Hepatocyte (in vitro differentiated cells): ENCODE data around the gene SFMBT2. TPM values are rescaled to one million over a fixed set of nuclear protein-coding genes. Genes with fewer than 3 reads are reported as not detected.

ENCODE experiments used
- DNase-seq: peaks from one replicate; pipeline ENCODE4 v3.0.0-alpha.2; 2016; ENCODE audit warnings: low spot score
- H2AFZ ChIP-seq: fragments of 200-600 bp; sonication (generic); 2 replicates; pipeline ENCODE4 v1.6.0; 2016; ENCODE audit warnings: antibody characterized with exemption, mild to moderate bottlenecking
- H3K27ac ChIP-seq: fragments of 200-600 bp; sonication (generic); 2 replicates; pipeline ENCODE4 v1.5.1; 2016; ENCODE audit warnings: mild to moderate bottlenecking
- H3K27me3 ChIP-seq: fragments of 200-600 bp; sonication (generic); 2 replicates; pipeline ENCODE4 v1.6.1; 2016
- H3K36me3 ChIP-seq: fragments of 200-600 bp; sonication (generic); replicated peaks from 2 replicates; pipeline ENCODE4 v1.5.1; 2016; ENCODE audit warnings: low read depth; ENCODE audit not compliant: insufficient read depth
- H3K4me1 ChIP-seq: fragments of 200-600 bp; sonication (generic); 2 replicates; pipeline ENCODE4 v1.5.1; 2016; ENCODE audit warnings: mild to moderate bottlenecking, moderate library complexity; ENCODE audit not compliant: insufficient read depth
- H3K4me2 ChIP-seq: fragments of 200-600 bp; sonication (generic); 2 replicates; pipeline ENCODE4 v1.6.0; 2016
- H3K4me3 ChIP-seq: fragments of 200-600 bp; sonication (generic); 2 replicates; pipeline ENCODE4 v1.5.1; 2016; ENCODE audit warnings: mild to moderate bottlenecking
- H3K79me2 ChIP-seq: fragments of 200-600 bp; sonication (generic); 2 replicates; pipeline ENCODE4 v1.6.0; 2017; ENCODE audit warnings: mild to moderate bottlenecking
- H3K9me2 ChIP-seq: fragments of 200-600 bp; sonication (generic); replicated peaks from 2 replicates; pipeline ENCODE4 v1.6.0; 2017; ENCODE audit warnings: mild to moderate bottlenecking; ENCODE audit not compliant: insufficient read depth
- H3K9me3 ChIP-seq: fragments of 200-600 bp; sonication (generic); 2 replicates; pipeline ENCODE4 v1.5.1; 2016; ENCODE audit warnings: low read depth, mild to moderate bottlenecking
- H4K20me1 ChIP-seq: fragments of 200-600 bp; sonication (generic); 2 replicates; pipeline ENCODE4 v1.6.0; 2016; ENCODE audit warnings: mild to moderate bottlenecking; ENCODE audit not compliant: insufficient read depth, poor library complexity, severe bottlenecking
- EZH2 ChIP-seq: fragments of 200-600 bp; sonication (generic); IDR thresholded peaks from 2 replicates; pipeline ENCODE4 v1.6.1; 2016; ENCODE audit warnings: antibody characterized with exemption, mild to moderate bottlenecking, borderline replicate concordance
- EZH2phosphoT487 ChIP-seq: fragments of 200-600 bp; sonication (generic); IDR thresholded peaks from one replicate; pipeline ENCODE4 v1.6.1; 2018; ENCODE audit warnings: antibody characterized with exemption, mild to moderate bottlenecking, low read depth, moderate library complexity; ENCODE audit not compliant: unreplicated experiment, severe bottlenecking
- WGBS: methylation state at CpG from one replicate; pipeline ENCODE4 v1.1.6; 2016; ENCODE audit warnings: low lambda C conversion rate; ENCODE audit errors: missing lambda C conversion rate; 5-methylcytosine and 5-hydroxymethylcytosine counted together
- polyA plus RNA-seq: library from polyadenylated mRNA; unstranded; fragments of >200 nt; fragmentation: Nextera tagmentation; extraction: Ambion mirVana; gene quantifications from 2 replicates; pipeline ENCODE4 v1.2.1, GENCODE V29; 2016
- small RNA-seq: library from RNA; depleted of rRNA; stranded (forward); fragments of <200 nt; gene quantifications from one replicate; pipeline ENCODE3, GENCODE V24; 2014
- total RNA-seq: library from RNA; depleted of rRNA; stranded (reverse); fragments of >200 nt; gene quantifications from 2 replicates; pipeline ENCODE4 v1.2.3, GENCODE V29; 2014
- TF ChIP-seq, protein P1 (sequence below): fragments of 200-600 bp; sonication (generic); IDR thresholded peaks from 2 replicates; pipeline ENCODE4 v1.5.1; 2016; ENCODE audit warnings: antibody characterized with exemption, mild to moderate bottlenecking; ENCODE audit not compliant: poor library complexity

SFMBT2 gene
- total and polyA plus RNA-seq, 2 experiments from 2014 or later: 1.1 to 3.8 TPM

DNA sequence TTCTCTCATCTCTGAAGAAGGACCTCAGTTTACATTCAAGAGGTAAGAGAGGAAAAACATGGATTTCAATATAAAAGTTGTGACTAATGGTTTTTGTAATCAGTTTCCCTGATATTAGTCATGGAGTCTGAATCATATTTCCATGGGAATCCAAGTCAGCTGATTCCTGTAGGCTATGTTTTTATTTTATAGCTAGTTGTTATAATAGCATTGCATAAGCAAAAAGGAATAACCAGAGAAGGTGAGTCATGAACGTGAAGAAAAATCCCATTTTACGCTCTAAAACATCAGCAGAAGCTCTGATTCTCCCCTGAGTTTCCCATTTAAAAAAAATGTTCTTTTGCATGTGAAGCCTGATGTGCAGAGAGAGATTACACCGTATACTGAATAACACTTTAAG is 299.3 kb downstream of the SFMBT2 start:
- no peak for TF ChIP-seq EZH2phosphoT487
- TF ChIP-seq, protein P1, sequence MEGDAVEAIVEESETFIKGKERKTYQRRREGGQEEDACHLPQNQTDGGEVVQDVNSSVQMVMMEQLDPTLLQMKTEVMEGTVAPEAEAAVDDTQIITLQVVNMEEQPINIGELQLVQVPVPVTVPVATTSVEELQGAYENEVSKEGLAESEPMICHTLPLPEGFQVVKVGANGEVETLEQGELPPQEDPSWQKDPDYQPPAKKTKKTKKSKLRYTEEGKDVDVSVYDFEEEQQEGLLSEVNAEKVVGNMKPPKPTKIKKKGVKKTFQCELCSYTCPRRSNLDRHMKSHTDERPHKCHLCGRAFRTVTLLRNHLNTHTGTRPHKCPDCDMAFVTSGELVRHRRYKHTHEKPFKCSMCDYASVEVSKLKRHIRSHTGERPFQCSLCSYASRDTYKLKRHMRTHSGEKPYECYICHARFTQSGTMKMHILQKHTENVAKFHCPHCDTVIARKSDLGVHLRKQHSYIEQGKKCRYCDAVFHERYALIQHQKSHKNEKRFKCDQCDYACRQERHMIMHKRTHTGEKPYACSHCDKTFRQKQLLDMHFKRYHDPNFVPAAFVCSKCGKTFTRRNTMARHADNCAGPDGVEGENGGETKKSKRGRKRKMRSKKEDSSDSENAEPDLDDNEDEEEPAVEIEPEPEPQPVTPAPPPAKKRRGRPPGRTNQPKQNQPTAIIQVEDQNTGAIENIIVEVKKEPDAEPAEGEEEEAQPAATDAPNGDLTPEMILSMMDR: no peak
- TF ChIP-seq EZH2: no peak
- H3K27me3 ChIP-seq: no peaks in the 10 kb centered on the region
- no peak overlapping the region for H3K27ac ChIP-seq
- WGBS: 82% methylated on average over 3 of the region's 3 CpGs
- no peaks in the 10 kb centered on the region for H3K79me2 ChIP-seq
- H3K4me3 ChIP-seq: no peak overlapping the region
- no peaks in the 10 kb centered on the region for H3K4me1 ChIP-seq
- H3K9me3 ChIP-seq: no peaks in the 10 kb centered on the region
- DNase-seq: no peak
- no peak overlapping the region for H3K4me2 ChIP-seq
- H4K20me1 ChIP-seq: no peaks in the 10 kb centered on the region
- no peak overlapping the region for H2AFZ ChIP-seq
- H3K9me2 ChIP-seq: no peaks in the 10 kb centered on the region
- no peaks in the 10 kb centered on the region for H3K36me3 ChIP-seq

DNA sequence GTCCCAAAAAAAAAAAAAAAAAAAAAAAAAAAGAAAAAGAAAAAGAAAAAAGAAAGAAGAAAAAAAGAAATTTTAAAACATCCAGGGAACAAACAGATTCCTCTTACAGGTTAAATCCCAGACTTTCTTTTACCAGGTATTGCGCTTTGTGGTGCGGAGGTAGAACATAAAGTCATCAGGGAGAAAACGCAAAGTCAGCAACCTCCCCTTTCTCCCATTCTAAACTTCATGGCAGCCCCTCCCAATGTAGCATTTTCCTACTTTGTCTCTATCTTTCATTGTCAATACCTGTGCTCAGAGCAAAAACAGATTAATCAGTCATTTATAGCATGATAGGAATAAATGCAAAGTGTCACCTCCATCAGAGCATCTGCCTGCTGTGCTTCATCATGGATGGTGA is 299.7 kb downstream of the SFMBT2 start:
- no peak overlapping the region for H3K4me2 ChIP-seq

More for the DNA sequence above, 299.7 kb downstream of the SFMBT2 start:
- H4K20me1 ChIP-seq: no peaks in the 10 kb centered on the region
- WGBS: 96% methylated on average over 3 of the region's 3 CpGs
- H3K4me1 ChIP-seq: no peaks in the 10 kb centered on the region
- H2AFZ ChIP-seq: no peak overlapping the region
- no peak overlapping the region for H3K4me3 ChIP-seq
- H3K27me3 ChIP-seq: no peaks in the 10 kb centered on the region
- no peak for DNase-seq
- H3K9me2 ChIP-seq: no peaks in the 10 kb centered on the region
- no peaks in the 10 kb centered on the region for H3K9me3 ChIP-seq
- H3K79me2 ChIP-seq: no peaks in the 10 kb centered on the region
- H3K36me3 ChIP-seq: no peaks in the 10 kb centered on the region
- H3K27ac ChIP-seq: no peak overlapping the region
- TF ChIP-seq EZH2phosphoT487 (no peak), EZH2 (no peak)
- TF ChIP-seq, protein P1: no peak

Small RNAs within 50 kb of the gene (small RNA-seq; reads per million reads assigned to genes)
- not detected for gene AL590095.2
- gene COX6CP17: not detected
